ENCODE data around the gene TTLL4.

- no peak for TF ChIP-seq CTCF (IDR thresholded peaks at IDR 0.05; ENCODE audit: low read length)
- no peak for TF ChIP-seq EZH2 (IDR thresholded peaks at IDR 0.05; ENCODE audit: borderline replicate concordance, low read length)
Observed at GRCh38 chr2:218711550-218711929, 905 bp downstream of the TTLL4 start.
